OCI-LY3 (cell line): ENCODE results near the gene SKOR1.

Experiments used
- H2AFZ ChIP-seq: fragments of 200-600, 300-600 bp; shearing (Covaris generic); 2 replicates; pipeline ENCODE4 v1.6.0; 2014; ENCODE audit warnings: antibody characterized with exemption, low read depth, low read length
- H3K27ac ChIP-seq: fragments of 200-600, 300-600 bp; sonication (generic); 2 replicates; pipeline ENCODE4 v1.5.1; 2014; ENCODE audit warnings: mild to moderate bottlenecking, low read length, moderate library complexity, mixed read lengths
- H3K27me3 ChIP-seq: fragments of 200-600, 300-600 bp; sonication (generic); 2 replicates; pipeline ENCODE4 v1.6.1; 2014; ENCODE audit warnings: low read depth, low read length, mixed read lengths
- H3K36me3 ChIP-seq: fragments of 200-600, 300-600 bp; sonication (generic); replicated peaks from 2 replicates; pipeline ENCODE3; 2014; ENCODE audit warnings: low read depth, low read length, mixed read lengths
- H3K4me1 ChIP-seq: fragments of 300-600, 200-600 bp; sonication (generic); 2 replicates; pipeline ENCODE4 v1.6.1; 2014; ENCODE audit warnings: low read length, mixed read lengths
- H3K4me2 ChIP-seq: fragments of 200-600, 300-600 bp; sonication (generic); 2 replicates; pipeline ENCODE4 v1.6.1; 2014; ENCODE audit warnings: low read length, mixed read lengths
- H3K4me3 ChIP-seq: fragments of 300-600, 200-600 bp; sonication (generic); 2 replicates; pipeline ENCODE4 v1.5.1; 2014; ENCODE audit warnings: antibody characterized with exemption, mild to moderate bottlenecking, low read length, moderate library complexity
- H3K79me2 ChIP-seq: fragments of 300-600, 200-600 bp; shearing (Covaris generic); 2 replicates; pipeline ENCODE4 v1.6.1; 2014; ENCODE audit warnings: mild to moderate bottlenecking, low read length, mixed read lengths
- H3K9ac ChIP-seq: fragments of 300-600, 200-600 bp; shearing (Covaris generic); 2 replicates; pipeline ENCODE4 v1.6.0; 2014; ENCODE audit warnings: mild to moderate bottlenecking, low read length, moderate library complexity
- H3K9me3 ChIP-seq: fragments of 200-600, 300-600 bp; shearing (Covaris generic); 2 replicates; pipeline ENCODE4 v1.6.1; 2014; ENCODE audit warnings: low read length, mixed read lengths; ENCODE audit not compliant: insufficient read depth
- H4K20me1 ChIP-seq: fragments of 200-600, 300-600 bp; sonication (generic); 2 replicates; pipeline ENCODE4 v1.6.1; 2016; ENCODE audit warnings: low read length, mixed read lengths; ENCODE audit not compliant: insufficient read depth
- EZH2phosphoT487 ChIP-seq: fragments of 200-600 bp; shearing (Covaris generic); IDR thresholded peaks from 2 replicates; pipeline ENCODE4 v1.6.1; 2018; ENCODE audit warnings: antibody characterized with exemption, mixed run types, low read depth
- TF ChIP-seq, protein P1 (sequence below): fragments of 200-600, 300-600 bp; sonication (generic); IDR thresholded peaks from 2 replicates; pipeline ENCODE4 v1.5.1; 2014; ENCODE audit warnings: antibody characterized with exemption, low read length, low read depth

SKOR1 gene

GRCh38 chr15:67863442-67863987 is 38.2 kb downstream of the SKOR1 start:
- Histone ChIP-seq H3K9ac (peak overlapping the region; percentile 64), H3K79me2 (no peaks in the 10 kb centered on the region), H3K27ac (peak overlapping the region; percentile 80), H3K4me1 (peaks cover 23% of the 10 kb centered on the region), H3K9me3 (no peaks in the 10 kb centered on the region), H3K36me3 (no peaks in the 10 kb centered on the region), H3K4me3 (peak overlapping the region; percentile 80), H3K4me2 (peak overlapping the region; percentile 81), H2AFZ (peak overlapping the region; percentile 90), H3K27me3 (peaks cover 14% of the 10 kb centered on the region), H4K20me1 (no peaks in the 10 kb centered on the region)
- TF ChIP-seq EZH2phosphoT487 = no peak
- TF ChIP-seq, protein P1, sequence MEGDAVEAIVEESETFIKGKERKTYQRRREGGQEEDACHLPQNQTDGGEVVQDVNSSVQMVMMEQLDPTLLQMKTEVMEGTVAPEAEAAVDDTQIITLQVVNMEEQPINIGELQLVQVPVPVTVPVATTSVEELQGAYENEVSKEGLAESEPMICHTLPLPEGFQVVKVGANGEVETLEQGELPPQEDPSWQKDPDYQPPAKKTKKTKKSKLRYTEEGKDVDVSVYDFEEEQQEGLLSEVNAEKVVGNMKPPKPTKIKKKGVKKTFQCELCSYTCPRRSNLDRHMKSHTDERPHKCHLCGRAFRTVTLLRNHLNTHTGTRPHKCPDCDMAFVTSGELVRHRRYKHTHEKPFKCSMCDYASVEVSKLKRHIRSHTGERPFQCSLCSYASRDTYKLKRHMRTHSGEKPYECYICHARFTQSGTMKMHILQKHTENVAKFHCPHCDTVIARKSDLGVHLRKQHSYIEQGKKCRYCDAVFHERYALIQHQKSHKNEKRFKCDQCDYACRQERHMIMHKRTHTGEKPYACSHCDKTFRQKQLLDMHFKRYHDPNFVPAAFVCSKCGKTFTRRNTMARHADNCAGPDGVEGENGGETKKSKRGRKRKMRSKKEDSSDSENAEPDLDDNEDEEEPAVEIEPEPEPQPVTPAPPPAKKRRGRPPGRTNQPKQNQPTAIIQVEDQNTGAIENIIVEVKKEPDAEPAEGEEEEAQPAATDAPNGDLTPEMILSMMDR = peak; percentile 92

- no peak overlapping the region for H3K9ac ChIP-seq
- H3K27ac ChIP-seq = no peak overlapping the region
- H2AFZ ChIP-seq = no peak overlapping the region
- peaks cover 4% of the 10 kb centered on the region for H3K36me3 ChIP-seq
- H3K27me3 ChIP-seq = peaks cover 14% of the 10 kb centered on the region
- TF ChIP-seq, protein P1 = no peak
- no peak for TF ChIP-seq EZH2phosphoT487
- H3K4me1 ChIP-seq = peaks cover 14% of the 10 kb centered on the region
- no peak overlapping the region for H3K4me2 ChIP-seq
- H3K79me2 ChIP-seq = no peaks in the 10 kb centered on the region
- H3K4me3 ChIP-seq = no peak overlapping the region
- H4K20me1 ChIP-seq = no peaks in the 10 kb centered on the region
- H3K9me3 ChIP-seq = peaks cover 15% of the 10 kb centered on the region; the same call in 1 of the 2 replicates
These were observed 40.0 kb downstream of the SKOR1 start for GRCh38 chr15:67865331-67865730.

GRCh38 chr15:67865766-67866165 is 40.5 kb downstream of the SKOR1 start:
- Histone ChIP-seq H3K27me3 (peaks cover 14% of the 10 kb centered on the region), H3K9ac (no peak overlapping the region), H3K4me3 (no peak overlapping the region), H3K4me1 (peaks cover 11% of the 10 kb centered on the region; the same call in 1 of the 2 replicates), H3K9me3 (peaks cover 15% of the 10 kb centered on the region; the same call in 1 of the 2 replicates), H2AFZ (no peak overlapping the region), H3K27ac (no peak overlapping the region), H4K20me1 (no peaks in the 10 kb centered on the region), H3K79me2 (no peaks in the 10 kb centered on the region), H3K36me3 (peaks cover 4% of the 10 kb centered on the region), H3K4me2 (no peak overlapping the region)
- TF ChIP-seq EZH2phosphoT487 = no peak
- TF ChIP-seq, protein P1 = no peak

- H3K9ac ChIP-seq = no peak overlapping the region
- H3K4me1 ChIP-seq = no peaks in the 10 kb centered on the region
- H3K36me3 ChIP-seq = peaks cover 4% of the 10 kb centered on the region
- peaks cover 20% of the 10 kb centered on the region; the same call in 1 of the 2 replicates for H3K9me3 ChIP-seq
- no peak overlapping the region for H2AFZ ChIP-seq
- peaks cover 23% of the 10 kb centered on the region for H3K27me3 ChIP-seq
- H4K20me1 ChIP-seq = no peaks in the 10 kb centered on the region
- no peak for TF ChIP-seq EZH2phosphoT487
- TF ChIP-seq, protein P1 = no peak
- H3K79me2 ChIP-seq = no peaks in the 10 kb centered on the region
- H3K27ac ChIP-seq = no peak overlapping the region
- H3K4me2 ChIP-seq = no peak overlapping the region
- no peak overlapping the region for H3K4me3 ChIP-seq
These were observed 44.4 kb downstream of the SKOR1 start for GRCh38 chr15:67869701-67870100.
